Left renal pelvis (tissue), 4 donors: ENCODE data around the gene NOB1. TPM values are rescaled to one million over a fixed set of nuclear protein-coding genes. Genes with fewer than 3 reads are reported as not detected.

Experiments used
- polyA plus RNA-seq, 4 donors: library from polyadenylated mRNA; unstranded; fragments of 120-200 nt; gene quantifications; one replicate each; pipeline ENCODE4 v1.2.1, GENCODE V29; 2013; ENCODE audit not compliant: insufficient read length in 4 of 4

Gene NOB1
- polyA plus RNA-seq, 4 donors: 50.4 to 67.9 (median 63.6) TPM

Other genes with a start within 250 kb of the NOB1 start
- gene NFAT5, start 189.0 kb downstream of the NOB1 start, polyA plus RNA-seq: 10 to 100 TPM; 37.8 to 58.7 (median 43.8) TPM
- 10 to 100 TPM; 24.4 to 29.5 (median 28.2) TPM for gene NQO1, start 28.4 kb downstream of the NOB1 start, polyA plus RNA-seq
- gene WWP2, start 7.4 kb upstream of the NOB1 start, polyA plus RNA-seq: 10 to 100 TPM; 29.9 to 50.5 (median 40.8) TPM
- gene CLEC18A, start 196.4 kb upstream of the NOB1 start, polyA plus RNA-seq: 10 to 100 TPM in 3 of 4 donors, 1 to 10 TPM in 1; 1.1 to 83.1 (median 54.8) TPM